ENCODE data around the gene AOPEP. TPM values are rescaled to one million over a fixed set of nuclear protein-coding genes. Genes with fewer than 3 reads are reported as not detected.

Gene AOPEP
- total and polyA plus RNA-seq, 2 donors (not counting 3 experiments of a cell fraction or from before 2014, with no cell fraction given), result 20.2 to 41.6 TPM

DNA sequence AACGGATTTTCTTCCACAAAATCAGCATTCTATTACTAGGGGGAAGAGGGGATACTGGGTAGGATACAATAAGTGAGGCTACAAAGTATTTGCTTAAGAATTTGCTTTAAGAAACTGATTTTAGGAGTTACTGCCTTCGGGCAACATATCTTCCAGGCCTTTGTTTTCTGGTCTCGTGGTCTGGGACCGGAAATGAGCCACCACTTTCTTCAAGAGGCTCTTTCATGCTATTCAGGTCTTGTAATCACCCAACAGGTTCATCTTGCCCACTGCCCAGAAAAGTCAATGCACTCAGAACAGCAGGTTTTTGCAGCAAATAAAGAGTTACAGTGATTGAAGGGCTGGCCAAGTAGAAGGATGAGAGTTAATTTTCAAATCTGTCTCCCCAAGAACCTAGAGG lies 6.6 kb upstream of the AOPEP start:
- Histone ChIP-seq H3K79me2 (ENCODE audit: control insufficient read depth, insufficient read depth, low read length) (no peaks in the 10 kb centered on the region), H3K9me3 (replicated peaks; ENCODE audit: control insufficient read depth, insufficient read depth, low read length) (no peaks in the 10 kb centered on the region), H3K4me3 (replicated peaks in 1 of 3; ENCODE audit: insufficient read depth in 1 of 3, low read depth in 1 of 3, low read length in 3 of 3) (no peak overlapping the region), H3K36me3 (ENCODE audit: control insufficient read depth in 2 of 2, extremely low read depth in 1 of 2, insufficient read depth in 2 of 2, low read length in 2 of 2) (no peaks in the 10 kb centered on the region), H3K9ac (replicated peaks; ENCODE audit: extremely low read depth, insufficient read depth, low read length) (no peak overlapping the region), H3K27ac (ENCODE audit: insufficient read depth, low read depth, low read length) (no peak overlapping the region), H3K4me2 (ENCODE audit: insufficient read depth, low read length) (no peak overlapping the region), H3K9me1 (replicated peaks; ENCODE audit: control insufficient read depth, extremely low read depth, insufficient read depth, low read length) (no peaks in the 10 kb centered on the region), H3K4me1 (ENCODE audit: control insufficient read depth, extremely low read depth, insufficient read depth, low read length) (no peaks in the 10 kb centered on the region), H4K20me1 (replicated peaks; ENCODE audit: control insufficient read depth, extremely low read depth, insufficient read depth, low read length) (no peaks in the 10 kb centered on the region), H2AFZ (ENCODE audit: low read depth, low read length) (no peak overlapping the region), H3K27me3 (ENCODE audit: control insufficient read depth in 2 of 2, insufficient read depth in 2 of 2, low read length in 2 of 2) (peaks cover 0 to 3% of the 10 kb centered on the region in 2 experiments)
- FAIRE-seq (no peak), DNase-seq (ENCODE audit: low read depth, low spot score) (no peak)
- dilution Hi-C loops (cut with MboI; ENCODE audit: extremely low pct_ligation_motif_present, low sequenced_read_pairs) (no loop called here), intact Hi-C loops (cut with micrococcal nuclease) (no loop called here)
- TF ChIP-seq FOS (IDR thresholded peaks at IDR 0.05; ENCODE audit: borderline replicate concordance, insufficient read depth, low read length) (no peak), GATA2 (IDR thresholded peaks at IDR 0.05; ENCODE audit: insufficient read depth, insufficient read length, low read depth, low read length) (no peak), POLR2AphosphoS5 (IDR thresholded peaks at IDR 0.05; ENCODE audit: insufficient read depth, low read depth, low read length) (no peak), JUN (IDR thresholded peaks at IDR 0.05; ENCODE audit: borderline replicate concordance, insufficient read depth, insufficient read length, low read depth) (no peak), EZH2 (IDR thresholded peaks at IDR 0.05; ENCODE audit: borderline replicate concordance, low read depth, low read length, severe bottlenecking) (no peak), MYC (IDR thresholded peaks at IDR 0.05; ENCODE audit: low read depth, low read length) (no peak), POLR2A (IDR thresholded peaks at IDR 0.05; ENCODE audit: low read depth, low read length) (no peak)
- TF ChIP-seq, protein P1, sequence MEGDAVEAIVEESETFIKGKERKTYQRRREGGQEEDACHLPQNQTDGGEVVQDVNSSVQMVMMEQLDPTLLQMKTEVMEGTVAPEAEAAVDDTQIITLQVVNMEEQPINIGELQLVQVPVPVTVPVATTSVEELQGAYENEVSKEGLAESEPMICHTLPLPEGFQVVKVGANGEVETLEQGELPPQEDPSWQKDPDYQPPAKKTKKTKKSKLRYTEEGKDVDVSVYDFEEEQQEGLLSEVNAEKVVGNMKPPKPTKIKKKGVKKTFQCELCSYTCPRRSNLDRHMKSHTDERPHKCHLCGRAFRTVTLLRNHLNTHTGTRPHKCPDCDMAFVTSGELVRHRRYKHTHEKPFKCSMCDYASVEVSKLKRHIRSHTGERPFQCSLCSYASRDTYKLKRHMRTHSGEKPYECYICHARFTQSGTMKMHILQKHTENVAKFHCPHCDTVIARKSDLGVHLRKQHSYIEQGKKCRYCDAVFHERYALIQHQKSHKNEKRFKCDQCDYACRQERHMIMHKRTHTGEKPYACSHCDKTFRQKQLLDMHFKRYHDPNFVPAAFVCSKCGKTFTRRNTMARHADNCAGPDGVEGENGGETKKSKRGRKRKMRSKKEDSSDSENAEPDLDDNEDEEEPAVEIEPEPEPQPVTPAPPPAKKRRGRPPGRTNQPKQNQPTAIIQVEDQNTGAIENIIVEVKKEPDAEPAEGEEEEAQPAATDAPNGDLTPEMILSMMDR (IDR thresholded peaks at IDR 0.05; ENCODE audit: extremely low read depth in 1 of 2, insufficient read depth in 1 of 2, low read depth in 1 of 2, low read length in 2 of 2), result no peak
- TF ChIP-seq, protein P2, sequence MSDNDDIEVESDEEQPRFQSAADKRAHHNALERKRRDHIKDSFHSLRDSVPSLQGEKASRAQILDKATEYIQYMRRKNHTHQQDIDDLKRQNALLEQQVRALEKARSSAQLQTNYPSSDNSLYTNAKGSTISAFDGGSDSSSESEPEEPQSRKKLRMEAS (IDR thresholded peaks at IDR 0.05; ENCODE audit: insufficient read depth, insufficient read length), result no peak
- ChIA-PET POLR2A (no interaction called here), CTCF (interaction anchor here (1.2 kb wide), 1 partner anchor 18 kb away, joined by 3 read pairs; no protein-coding TSS in a partner anchor)
- BruUV-seq (replicated peaks), result no TSS peak

Measured in endothelial cell of umbilical vein (primary cell).